HG03439 (cell line): ENCODE results near the gene CR1.
"Not testable (repeated sequence)": the region's sequence is repeated elsewhere in the genome, so short reads cannot be mapped to it uniquely, and the experiment has no call there.

Experiments
- ATAC-seq: cut with Tn5 transposase; IDR thresholded peaks from one replicate; pipeline ENCODE4 v1.9.1; 2021; ENCODE audit warnings: mild to moderate bottlenecking, moderate library complexity; ENCODE audit not compliant: unreplicated experiment

The CR1 gene

GRCh38 chr1:207638487-207639145 lies 142.7 kb downstream of the CR1 start:
- not testable (repeated sequence) for ATAC-seq

- ATAC-seq: not testable (repeated sequence)
Measured at GRCh38 chr1:207639362-207639761, 143.4 kb downstream of the CR1 start.

- peak; percentile 10 for ATAC-seq
Measured at GRCh38 chr1:207644166-207644851, 148.4 kb downstream of the CR1 start.

GRCh38 chr1:207644852-207645634 lies 149.1 kb downstream of the CR1 start, which contains the start of gene CR1L:
Gene CR1L, plus strand, starts transcription at chr1:207645133. Its CDS starts 101 bp downstream, at chr1:207645234.
- ATAC-seq: peak; percentile 86

DNA sequence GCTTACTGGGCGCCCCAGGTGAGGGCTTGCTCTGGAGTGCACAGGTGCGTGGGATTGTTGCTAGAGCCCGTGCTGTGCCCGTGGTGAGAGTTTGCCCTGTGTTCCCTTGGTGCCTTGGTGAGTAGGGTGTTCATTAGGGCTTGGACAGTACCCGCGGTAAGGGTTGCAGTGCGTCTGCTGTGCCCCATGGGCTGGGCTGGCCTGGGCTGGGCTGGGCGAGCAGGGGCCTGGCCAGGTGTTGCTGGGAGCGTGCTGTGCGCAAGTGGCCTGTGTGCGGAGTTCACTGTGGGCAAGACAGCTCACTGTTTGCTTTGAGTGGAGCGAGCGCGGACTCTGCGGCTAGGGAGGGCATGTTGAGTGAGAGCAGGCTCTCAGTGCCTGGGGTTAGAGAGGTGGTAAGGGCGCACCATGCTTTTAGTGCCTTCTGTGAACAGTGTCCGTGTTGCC lies 149.7 kb downstream of the CR1 start:
- no peak for ATAC-seq

GRCh38 chr1:207646171-207646570 lies 150.2 kb downstream of the CR1 start:
- ATAC-seq: no peak

- no peak for ATAC-seq
Measured at GRCh38 chr1:207646944-207647579, 151.1 kb downstream of the CR1 start.

DNA sequence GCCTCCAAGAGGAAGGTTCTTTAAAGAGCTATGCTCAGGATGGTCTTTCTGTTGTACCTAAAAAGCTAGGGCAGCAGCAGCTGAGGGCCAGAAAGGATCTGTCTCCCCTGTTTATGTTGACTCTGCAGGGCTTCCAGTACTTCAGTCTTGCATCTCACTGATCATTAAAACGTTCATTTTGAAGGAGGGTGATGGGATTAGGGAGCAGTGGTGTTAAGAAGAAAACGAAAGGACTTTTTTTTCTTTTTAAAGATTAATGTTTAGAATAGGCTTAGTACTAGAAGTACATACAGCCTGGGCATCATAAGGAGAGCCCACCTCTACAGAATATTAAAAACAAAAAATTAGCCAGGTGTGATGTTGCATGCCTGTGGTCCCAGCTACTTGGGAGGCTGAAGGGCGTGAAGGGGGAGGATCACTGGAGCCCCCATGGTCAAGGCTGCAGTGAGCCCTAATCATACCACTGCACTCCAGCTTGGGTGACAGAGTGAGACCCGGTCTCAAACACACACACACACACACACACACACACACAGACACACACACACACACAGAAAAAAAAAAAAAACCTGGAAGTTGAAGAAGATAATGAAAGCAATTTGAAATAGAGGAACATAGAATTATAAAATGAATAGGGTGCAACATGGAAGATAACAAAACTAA lies 151.8 kb downstream of the CR1 start:
- ATAC-seq: no peak

DNA sequence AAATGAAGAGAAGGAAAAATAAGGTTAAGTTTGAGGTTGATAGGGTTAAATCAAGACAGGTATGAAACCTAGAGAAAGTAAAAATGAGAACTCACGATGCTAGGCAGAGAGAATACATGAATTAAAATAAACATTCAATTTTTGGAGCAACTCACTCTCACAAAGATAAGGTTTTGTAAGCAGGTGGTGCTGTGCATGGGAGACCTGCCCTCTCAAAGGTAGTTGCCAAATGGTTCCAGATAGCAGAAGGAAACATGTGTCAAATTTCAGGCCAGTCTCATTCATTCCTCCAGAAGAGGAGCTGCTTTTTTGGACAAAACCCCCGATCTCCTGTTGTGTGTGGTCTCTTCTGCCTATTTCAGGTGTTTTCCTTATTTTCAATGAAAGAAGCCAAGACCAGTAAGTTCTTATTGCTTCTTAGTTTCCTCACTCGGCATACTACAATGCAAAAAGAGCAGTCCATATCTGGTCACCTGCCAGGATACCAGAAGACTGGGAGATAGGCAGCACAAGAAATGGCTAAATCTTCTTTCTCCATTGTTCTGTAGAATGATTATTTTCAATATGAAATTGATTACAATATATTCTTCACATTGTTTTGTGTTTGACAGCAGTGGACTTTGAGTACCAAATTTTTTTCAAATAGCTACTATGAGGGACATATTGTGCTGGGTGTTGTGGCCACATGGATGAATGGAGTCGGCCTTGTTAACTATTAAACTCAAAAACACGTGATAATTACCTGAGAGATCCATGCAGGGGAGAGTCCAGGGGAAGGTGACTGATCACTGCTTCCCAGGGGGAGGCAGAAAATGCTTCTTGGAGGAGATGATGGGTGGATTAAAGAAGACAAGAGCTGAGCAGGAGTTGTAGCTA lies 152.6 kb downstream of the CR1 start:
- ATAC-seq: no peak

DNA sequence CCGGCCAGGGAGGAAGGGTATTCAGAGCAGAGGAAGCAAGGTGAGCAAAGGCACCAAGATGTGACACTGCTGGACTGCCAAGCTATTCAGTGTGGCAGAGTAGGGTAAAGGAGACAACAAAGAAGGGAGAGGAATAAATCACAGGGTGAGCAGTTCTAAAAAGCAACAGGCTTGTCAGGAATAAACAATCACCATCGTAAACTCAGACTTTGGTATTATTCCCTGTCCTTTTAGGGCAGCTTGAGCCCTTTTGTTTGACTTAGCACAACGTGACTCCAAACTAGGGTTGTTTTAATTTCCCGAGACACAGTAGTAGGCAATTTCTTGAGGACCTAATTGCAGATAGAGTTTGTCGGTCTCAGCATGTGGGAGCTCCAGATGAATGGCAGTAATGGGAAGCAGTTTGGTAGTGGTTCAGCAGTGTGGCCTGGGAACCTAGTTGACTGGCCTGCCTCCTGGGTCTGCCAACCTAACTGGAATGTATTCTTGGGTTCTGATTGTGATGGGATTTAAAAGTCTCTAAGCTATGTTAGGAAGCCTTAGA lies 153.3 kb downstream of the CR1 start:
- no peak for ATAC-seq

- ATAC-seq: no peak
Measured at GRCh38 chr1:207649865-207650580, 154.1 kb downstream of the CR1 start.

GRCh38 chr1:207651583-207651982 lies 155.6 kb downstream of the CR1 start:
- ATAC-seq: no peak

DNA sequence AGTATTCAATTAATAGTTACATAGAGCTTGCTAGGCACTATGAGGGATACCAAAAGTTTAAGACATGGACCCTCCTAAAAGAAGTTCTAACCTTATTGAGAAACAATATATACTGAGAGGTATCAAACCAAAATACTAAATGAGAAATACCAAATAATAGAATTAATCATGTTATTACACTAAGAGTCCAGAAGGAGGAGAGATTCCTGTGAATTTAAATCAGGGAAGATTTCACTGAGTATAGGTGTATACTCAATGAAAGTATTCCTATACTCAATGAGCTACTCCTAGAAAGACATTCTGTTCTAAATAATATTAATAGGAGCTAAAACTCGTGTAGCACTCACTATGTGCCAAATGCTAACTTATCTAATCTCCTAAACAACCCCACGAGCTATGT lies 158.4 kb downstream of the CR1 start:
- ATAC-seq: no peak

DNA sequence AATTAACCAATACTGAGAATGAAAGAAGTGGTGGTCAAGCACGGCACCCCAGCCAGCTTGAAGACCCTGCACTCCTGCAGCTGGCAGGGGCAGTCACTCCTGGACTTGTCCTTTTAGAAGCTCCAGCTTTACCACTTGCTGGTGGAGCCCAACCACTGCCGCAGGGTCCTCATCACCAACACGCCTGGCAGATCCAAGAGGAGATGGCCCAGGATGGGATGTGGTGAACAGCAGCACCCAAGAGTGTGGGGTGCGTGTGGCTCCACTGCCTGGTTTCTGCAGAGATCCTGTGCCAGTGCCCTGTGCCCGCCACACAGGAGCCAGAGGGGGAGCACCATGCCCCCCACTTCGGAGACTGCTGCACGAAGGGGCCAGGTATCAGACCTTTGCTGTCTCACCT lies 162.5 kb downstream of the CR1 start:
- ATAC-seq: no peak

GRCh38 chr1:207658904-207659485 lies 163.0 kb downstream of the CR1 start:
- ATAC-seq: no peak

DNA sequence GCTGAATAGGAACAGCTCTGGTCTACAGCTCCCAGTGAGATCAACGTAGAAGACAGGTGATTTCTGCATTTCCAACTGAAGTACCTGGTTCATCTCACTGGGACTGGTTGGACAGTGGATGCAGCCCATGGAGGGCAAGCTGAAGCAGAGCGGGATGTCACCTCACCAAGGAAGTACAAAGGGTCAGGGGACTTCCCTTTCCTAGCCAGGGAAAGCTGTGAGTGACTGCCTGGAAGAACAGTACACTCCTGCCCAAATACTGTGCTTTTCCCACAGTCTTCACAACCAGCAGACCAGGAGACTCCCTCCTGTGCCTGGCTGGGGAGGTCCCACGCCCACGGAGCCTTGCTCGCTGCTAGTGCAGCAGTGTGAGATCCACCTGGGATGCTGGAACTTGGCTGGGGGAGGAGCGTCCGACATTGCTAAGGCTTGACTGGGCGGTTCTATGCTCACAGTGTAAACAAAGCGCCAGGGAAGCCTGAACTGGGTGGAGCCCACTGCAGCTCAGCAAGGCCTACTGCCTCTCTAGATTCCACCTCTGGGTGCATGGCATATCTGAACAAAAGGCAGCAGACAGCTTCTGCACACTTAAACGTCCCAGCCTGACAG lies 163.7 kb downstream of the CR1 start:
- ATAC-seq: no peak

DNA sequence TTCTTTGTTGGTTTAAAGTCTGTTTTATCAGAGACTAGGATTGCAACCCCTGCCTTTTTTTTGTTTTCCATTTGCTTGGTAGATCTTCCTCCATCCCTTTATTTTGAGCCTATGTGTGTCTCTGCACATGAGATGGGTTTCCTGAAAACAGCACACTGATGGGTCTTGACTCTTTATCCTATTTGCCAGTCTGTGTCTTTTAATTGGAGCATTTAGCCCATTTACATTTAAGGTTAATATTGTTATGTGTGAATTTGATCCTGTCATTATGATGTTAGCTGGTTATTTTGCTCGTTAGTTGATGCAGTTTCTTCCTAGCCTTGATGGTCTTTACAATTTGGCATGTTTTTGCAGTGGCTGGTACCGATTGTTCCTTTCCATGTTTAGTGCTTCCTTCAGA lies 165.5 kb downstream of the CR1 start:
- not testable (repeated sequence) for ATAC-seq

- ATAC-seq: no peak
Measured at GRCh38 chr1:207666342-207666741, 170.4 kb downstream of the CR1 start.
